GM12878 (cell line): ENCODE data around the gene SP6.

Experiments
- ATF2 ChIP-seq: IDR thresholded peaks from 2 replicates; pipeline ENCODE4 v1.6.1; 2012; ENCODE audit warnings: low read length, inconsistent platforms
- FOS ChIP-seq: IDR thresholded peaks from 3 replicates; pipeline ENCODE4 v1.6.1; 2011; ENCODE audit warnings: borderline replicate concordance; ENCODE audit not compliant: insufficient read length; ENCODE audit errors: extremely low read depth
- MXI1 ChIP-seq: fragments of 150-350 bp; IDR thresholded peaks from 2 replicates; pipeline ENCODE4 v1.6.1; 2011; ENCODE audit warnings: low read depth, mild to moderate bottlenecking, inconsistent platforms, low read length, improper control_type of control experiment
- POLR2A ChIP-seq: IDR thresholded peaks from 2 replicates; pipeline ENCODE4 v1.6.1; 2011; ENCODE audit warnings: low read depth, mild to moderate bottlenecking, low read length
- SIX5 ChIP-seq: IDR thresholded peaks from 2 replicates; pipeline ENCODE4 v1.6.1; 2011; ENCODE audit warnings: mild to moderate bottlenecking, low read depth, low read length, moderate library complexity; ENCODE audit not compliant: severe bottlenecking
- ZZZ3 ChIP-seq: IDR thresholded peaks from 2 replicates; pipeline ENCODE4 v1.6.1; 2011; ENCODE audit warnings: low read depth; ENCODE audit not compliant: control insufficient read depth, insufficient read length
- TF ChIP-seq, protein P1 (sequence below), 3 experiments: IDR thresholded peaks in 2 of 3; conservative IDR thresholded peaks in 1 of 3; 2 replicates each; pipeline ENCODE4 v1.5.1; 2011; ENCODE audit warnings: low read depth in 3 of 3, low read length in 3 of 3, mild to moderate bottlenecking in 3 of 3, control low read depth in 2 of 3, moderate library complexity in 2 of 3, inconsistent platforms in 1 of 3, mixed read lengths in 1 of 3; ENCODE audit not compliant: control insufficient read depth in 2 of 3, insufficient read depth in 1 of 3; ENCODE audit errors: extremely low read depth in 1 of 3
- TF ChIP-seq, protein P2 (sequence below): IDR thresholded peaks from 2 replicates; pipeline ENCODE4 v1.6.1; 2012; ENCODE audit warnings: mild to moderate bottlenecking, low read depth, low read length
- TF ChIP-seq, protein P3 (sequence below): fragments of 450-650 bp; IDR thresholded peaks from 2 replicates; pipeline ENCODE4 v1.6.1; 2017; ENCODE audit warnings: antibody characterized with exemption, mild to moderate bottlenecking, moderate library complexity
- TF ChIP-seq, protein P4 (sequence below): fragments of 450-650 bp; formaldehyde crosslinking; IDR thresholded peaks from 2 replicates; pipeline ENCODE4 v1.4.0; 2020; ENCODE audit warnings: mild to moderate bottlenecking, moderate library complexity

- TF ChIP-seq, protein P1, sequence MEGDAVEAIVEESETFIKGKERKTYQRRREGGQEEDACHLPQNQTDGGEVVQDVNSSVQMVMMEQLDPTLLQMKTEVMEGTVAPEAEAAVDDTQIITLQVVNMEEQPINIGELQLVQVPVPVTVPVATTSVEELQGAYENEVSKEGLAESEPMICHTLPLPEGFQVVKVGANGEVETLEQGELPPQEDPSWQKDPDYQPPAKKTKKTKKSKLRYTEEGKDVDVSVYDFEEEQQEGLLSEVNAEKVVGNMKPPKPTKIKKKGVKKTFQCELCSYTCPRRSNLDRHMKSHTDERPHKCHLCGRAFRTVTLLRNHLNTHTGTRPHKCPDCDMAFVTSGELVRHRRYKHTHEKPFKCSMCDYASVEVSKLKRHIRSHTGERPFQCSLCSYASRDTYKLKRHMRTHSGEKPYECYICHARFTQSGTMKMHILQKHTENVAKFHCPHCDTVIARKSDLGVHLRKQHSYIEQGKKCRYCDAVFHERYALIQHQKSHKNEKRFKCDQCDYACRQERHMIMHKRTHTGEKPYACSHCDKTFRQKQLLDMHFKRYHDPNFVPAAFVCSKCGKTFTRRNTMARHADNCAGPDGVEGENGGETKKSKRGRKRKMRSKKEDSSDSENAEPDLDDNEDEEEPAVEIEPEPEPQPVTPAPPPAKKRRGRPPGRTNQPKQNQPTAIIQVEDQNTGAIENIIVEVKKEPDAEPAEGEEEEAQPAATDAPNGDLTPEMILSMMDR (IDR thresholded peaks at IDR 0.05 in 2 of 3, conservative IDR thresholded peaks at IDR 0.05 in 1 of 3; ENCODE audit: control insufficient read depth in 2 of 3, extremely low read depth in 1 of 3, insufficient read depth in 1 of 3, low read depth in 3 of 3, low read length in 3 of 3), result 0 out of 6 replicates have a peak, but pooled peaks of 1 of the 3 experiments have one; percentile 22
- TF ChIP-seq FOS (no peak), POLR2A (no peak), ATF2 (no peak), ZZZ3 (no peak), SIX5 (no peak), MXI1 (no peak)
- TF ChIP-seq, protein P2, sequence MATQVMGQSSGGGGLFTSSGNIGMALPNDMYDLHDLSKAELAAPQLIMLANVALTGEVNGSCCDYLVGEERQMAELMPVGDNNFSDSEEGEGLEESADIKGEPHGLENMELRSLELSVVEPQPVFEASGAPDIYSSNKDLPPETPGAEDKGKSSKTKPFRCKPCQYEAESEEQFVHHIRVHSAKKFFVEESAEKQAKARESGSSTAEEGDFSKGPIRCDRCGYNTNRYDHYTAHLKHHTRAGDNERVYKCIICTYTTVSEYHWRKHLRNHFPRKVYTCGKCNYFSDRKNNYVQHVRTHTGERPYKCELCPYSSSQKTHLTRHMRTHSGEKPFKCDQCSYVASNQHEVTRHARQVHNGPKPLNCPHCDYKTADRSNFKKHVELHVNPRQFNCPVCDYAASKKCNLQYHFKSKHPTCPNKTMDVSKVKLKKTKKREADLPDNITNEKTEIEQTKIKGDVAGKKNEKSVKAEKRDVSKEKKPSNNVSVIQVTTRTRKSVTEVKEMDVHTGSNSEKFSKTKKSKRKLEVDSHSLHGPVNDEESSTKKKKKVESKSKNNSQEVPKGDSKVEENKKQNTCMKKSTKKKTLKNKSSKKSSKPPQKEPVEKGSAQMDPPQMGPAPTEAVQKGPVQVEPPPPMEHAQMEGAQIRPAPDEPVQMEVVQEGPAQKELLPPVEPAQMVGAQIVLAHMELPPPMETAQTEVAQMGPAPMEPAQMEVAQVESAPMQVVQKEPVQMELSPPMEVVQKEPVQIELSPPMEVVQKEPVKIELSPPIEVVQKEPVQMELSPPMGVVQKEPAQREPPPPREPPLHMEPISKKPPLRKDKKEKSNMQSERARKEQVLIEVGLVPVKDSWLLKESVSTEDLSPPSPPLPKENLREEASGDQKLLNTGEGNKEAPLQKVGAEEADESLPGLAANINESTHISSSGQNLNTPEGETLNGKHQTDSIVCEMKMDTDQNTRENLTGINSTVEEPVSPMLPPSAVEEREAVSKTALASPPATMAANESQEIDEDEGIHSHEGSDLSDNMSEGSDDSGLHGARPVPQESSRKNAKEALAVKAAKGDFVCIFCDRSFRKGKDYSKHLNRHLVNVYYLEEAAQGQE, result no peak
- TF ChIP-seq, protein P3, sequence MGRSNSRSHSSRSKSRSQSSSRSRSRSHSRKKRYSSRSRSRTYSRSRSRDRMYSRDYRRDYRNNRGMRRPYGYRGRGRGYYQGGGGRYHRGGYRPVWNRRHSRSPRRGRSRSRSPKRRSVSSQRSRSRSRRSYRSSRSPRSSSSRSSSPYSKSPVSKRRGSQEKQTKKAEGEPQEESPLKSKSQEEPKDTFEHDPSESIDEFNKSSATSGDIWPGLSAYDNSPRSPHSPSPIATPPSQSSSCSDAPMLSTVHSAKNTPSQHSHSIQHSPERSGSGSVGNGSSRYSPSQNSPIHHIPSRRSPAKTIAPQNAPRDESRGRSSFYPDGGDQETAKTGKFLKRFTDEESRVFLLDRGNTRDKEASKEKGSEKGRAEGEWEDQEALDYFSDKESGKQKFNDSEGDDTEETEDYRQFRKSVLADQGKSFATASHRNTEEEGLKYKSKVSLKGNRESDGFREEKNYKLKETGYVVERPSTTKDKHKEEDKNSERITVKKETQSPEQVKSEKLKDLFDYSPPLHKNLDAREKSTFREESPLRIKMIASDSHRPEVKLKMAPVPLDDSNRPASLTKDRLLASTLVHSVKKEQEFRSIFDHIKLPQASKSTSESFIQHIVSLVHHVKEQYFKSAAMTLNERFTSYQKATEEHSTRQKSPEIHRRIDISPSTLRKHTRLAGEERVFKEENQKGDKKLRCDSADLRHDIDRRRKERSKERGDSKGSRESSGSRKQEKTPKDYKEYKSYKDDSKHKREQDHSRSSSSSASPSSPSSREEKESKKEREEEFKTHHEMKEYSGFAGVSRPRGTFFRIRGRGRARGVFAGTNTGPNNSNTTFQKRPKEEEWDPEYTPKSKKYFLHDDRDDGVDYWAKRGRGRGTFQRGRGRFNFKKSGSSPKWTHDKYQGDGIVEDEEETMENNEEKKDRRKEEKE, result no peak
- TF ChIP-seq, protein P4, sequence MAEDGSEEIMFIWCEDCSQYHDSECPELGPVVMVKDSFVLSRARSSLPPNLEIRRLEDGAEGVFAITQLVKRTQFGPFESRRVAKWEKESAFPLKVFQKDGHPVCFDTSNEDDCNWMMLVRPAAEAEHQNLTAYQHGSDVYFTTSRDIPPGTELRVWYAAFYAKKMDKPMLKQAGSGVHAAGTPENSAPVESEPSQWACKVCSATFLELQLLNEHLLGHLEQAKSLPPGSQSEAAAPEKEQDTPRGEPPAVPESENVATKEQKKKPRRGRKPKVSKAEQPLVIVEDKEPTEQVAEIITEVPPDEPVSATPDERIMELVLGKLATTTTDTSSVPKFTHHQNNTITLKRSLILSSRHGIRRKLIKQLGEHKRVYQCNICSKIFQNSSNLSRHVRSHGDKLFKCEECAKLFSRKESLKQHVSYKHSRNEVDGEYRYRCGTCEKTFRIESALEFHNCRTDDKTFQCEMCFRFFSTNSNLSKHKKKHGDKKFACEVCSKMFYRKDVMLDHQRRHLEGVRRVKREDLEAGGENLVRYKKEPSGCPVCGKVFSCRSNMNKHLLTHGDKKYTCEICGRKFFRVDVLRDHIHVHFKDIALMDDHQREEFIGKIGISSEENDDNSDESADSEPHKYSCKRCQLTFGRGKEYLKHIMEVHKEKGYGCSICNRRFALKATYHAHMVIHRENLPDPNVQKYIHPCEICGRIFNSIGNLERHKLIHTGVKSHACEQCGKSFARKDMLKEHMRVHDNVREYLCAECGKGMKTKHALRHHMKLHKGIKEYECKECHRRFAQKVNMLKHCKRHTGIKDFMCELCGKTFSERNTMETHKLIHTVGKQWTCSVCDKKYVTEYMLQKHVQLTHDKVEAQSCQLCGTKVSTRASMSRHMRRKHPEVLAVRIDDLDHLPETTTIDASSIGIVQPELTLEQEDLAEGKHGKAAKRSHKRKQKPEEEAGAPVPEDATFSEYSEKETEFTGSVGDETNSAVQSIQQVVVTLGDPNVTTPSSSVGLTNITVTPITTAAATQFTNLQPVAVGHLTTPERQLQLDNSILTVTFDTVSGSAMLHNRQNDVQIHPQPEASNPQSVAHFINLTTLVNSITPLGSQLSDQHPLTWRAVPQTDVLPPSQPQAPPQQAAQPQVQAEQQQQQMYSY, result no peak
These were observed 5.9 kb downstream of the SP6 start for GRCh38 chr17:47844814-47845715.
